Measurements from ENCODE around the gene HMG20B. TPM values are rescaled to one million over a fixed set of nuclear protein-coding genes. Genes with fewer than 3 reads are reported as not detected.
A peak's percentile ranks its signal among the peaks of the same experiment; 100 is the strongest.
"Not testable (repeated sequence)": the region's sequence is repeated elsewhere in the genome, so short reads cannot be mapped to it uniquely, and the experiment has no call there.

HMG20B gene
- total RNA-seq, 1 donor from 2014 or later: 36.6 TPM

GRCh38 chr19:3556978-3557460 is 15.7 kb upstream of the HMG20B start:
- ATAC-seq: peak; percentile 40

DNA sequence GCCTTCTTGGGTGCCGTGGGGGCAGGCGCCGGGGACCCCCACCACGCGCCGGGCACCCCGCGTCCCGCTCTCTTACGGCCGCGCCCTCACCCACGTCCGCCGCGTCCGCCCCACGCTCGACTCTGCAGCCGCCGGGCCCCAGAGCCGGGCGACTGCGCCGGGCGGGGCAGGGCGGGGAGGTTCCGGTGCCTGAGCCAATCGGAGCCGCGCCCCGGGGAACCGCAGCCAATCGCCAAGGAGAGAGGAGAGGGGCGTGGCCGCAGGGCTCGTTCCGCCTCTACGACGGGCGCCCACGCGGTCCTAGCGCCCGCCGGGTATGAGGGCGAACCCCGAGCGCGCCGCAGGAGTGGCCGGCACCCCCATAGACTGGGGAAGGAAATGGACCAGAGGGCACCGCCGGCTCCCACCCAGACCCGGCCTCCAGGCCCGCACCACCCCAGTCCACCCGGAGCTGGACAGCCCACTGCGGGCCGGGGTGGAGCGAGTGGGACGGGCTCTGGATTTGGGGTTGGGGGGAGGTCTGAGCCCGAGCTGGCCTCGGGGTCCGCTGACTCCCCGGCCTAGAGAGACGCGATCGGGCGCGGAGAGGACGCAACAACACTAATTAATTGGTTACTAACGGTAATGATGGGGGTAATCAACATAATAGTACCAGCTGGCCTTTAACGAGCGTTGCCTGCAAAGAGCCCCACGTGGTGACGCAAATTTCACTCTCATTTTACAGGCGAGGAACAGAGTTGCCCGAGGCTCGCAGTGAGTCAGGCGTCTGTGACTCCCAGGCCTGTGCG is 15.1 kb upstream of the HMG20B start, which contains the start of gene MFSD12:
Gene MFSD12 (minus strand): TSS at position 126 of the 788 bp plus-strand sequence. CDS start 183 bp downstream, outside the sequence.
- ATAC-seq: peak; percentile 95

DNA sequence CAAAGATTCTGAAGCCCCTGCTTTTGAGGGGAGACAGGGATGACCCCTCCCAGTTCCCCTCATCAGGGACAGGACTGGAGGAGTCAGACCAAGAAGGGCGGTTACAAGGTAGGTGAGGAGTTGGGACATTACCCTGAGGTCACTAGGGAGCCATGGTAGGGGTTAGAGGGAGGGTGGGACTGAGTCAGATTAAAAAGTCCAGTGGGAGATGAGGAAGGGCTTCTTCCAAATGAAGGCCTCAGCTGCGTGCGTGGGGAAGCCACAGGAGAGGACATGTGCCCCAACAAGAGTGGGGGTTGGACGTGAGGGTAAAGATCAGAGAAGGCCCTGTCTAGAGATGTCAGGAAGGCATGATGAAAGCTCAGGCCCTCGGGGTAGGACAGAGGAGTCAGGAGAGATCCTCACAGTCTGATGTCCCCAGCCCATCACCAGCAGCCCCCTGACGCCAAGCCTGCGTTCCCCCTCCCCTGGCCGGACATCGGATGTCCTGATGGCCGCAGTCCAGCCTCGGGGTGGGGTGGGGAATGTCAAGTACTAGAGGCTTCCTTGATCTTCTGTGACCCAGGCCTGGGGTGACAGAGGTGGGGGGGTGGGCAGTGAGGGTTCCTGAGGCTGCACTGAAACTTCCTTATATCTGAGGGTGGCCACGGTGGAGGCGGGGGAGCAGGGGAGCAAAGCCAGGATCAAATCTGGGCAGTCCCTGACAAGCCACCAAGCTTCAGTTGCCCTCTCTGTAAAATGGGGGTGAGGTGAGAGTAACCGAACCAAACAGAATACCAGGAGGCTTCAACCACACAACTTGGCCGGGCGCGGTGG is 8.8 kb upstream of the HMG20B start:
- no peak for ATAC-seq

- no peak for ATAC-seq
Observed at GRCh38 chr19:3565139-3565538, 7.6 kb upstream of the HMG20B start.

DNA sequence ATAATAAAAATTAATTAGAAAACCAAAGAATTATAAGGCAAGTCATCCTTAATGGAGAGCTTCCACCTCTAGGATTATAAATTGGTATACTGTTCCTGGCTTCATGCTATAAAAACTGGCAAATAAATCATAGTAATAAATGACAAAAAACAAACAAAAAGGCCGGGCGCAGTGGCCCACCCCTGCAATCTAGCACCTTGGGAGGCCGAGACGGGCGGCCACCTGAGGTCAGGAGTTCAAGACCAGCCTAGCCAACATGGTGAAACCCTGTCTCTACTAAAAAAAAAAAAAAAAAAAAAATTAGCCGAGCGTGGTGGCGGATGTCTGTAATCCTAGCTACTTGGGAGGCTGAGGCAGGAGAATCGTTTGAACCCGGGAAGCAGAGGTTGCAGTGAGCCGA is 2.7 kb upstream of the HMG20B start:
- not testable (repeated sequence) for ATAC-seq

DNA sequence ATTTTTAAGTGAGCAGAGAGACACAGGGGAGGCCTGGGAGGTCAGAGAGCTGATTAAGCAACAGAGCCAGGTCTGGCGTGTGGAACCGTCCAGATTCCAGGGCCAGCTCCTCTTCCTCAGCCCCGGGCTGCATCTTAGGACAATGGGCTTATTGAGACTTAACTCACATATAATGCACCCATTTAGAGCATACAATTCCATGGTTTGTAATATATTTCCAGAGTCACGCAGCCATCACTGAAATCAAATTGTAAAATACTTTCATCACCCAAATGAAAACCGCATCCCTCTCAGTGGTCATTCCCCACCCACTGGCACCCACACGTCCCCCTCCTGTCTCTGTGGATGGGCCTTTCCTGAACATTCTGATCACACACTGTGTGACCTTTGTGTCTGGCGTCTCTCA is 2.1 kb upstream of the HMG20B start:
- ATAC-seq: no peak

- peak; percentile 89 for ATAC-seq
Observed at GRCh38 chr19:3572132-3572854, 451 bp upstream of the HMG20B start.

- ATAC-seq: peak; percentile 6
Observed at GRCh38 chr19:3573162-3573857, 566 bp downstream of the HMG20B start.

GRCh38 chr19:3573858-3574637 is 1.3 kb downstream of the HMG20B start:
- ATAC-seq: peak; percentile 70

- ATAC-seq: no peak
Observed at GRCh38 chr19:3575260-3575741, 2.6 kb downstream of the HMG20B start.

DNA sequence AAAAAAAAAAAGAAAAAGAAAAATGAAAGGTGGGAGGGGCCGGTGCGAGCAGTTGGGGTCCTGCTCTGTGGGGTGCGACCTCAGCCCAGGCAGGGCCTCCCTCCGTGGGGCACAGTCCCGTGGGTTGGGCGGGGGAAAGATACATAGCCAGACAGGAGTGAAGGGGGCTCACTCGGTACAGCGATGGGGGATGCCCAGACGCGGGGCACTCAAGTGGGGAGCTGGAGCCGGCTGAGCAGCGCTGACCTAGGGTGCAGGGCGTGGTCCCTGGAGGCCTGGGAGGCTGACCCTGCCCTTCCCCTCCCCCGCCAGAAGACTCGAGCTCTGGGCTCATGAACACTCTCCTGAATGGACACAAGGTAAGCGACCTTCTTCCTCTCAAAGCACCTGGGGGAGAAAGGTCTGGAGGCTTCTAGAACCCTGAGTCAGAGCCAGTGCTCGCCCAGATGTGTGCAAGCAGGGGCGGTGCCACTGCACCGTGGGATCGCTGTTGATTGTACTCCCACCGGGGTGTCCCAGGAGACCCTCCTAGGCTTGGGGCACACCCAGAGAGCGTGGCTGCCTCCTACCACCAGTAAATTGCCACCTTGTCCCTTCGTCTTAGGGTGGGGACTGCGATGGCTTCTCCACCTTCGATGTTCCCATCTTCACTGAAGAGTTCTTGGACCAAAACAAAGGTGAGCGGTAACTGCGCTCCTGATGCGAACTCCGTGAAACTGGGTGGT is 3.4 kb downstream of the HMG20B start:
- ATAC-seq: no peak

DNA sequence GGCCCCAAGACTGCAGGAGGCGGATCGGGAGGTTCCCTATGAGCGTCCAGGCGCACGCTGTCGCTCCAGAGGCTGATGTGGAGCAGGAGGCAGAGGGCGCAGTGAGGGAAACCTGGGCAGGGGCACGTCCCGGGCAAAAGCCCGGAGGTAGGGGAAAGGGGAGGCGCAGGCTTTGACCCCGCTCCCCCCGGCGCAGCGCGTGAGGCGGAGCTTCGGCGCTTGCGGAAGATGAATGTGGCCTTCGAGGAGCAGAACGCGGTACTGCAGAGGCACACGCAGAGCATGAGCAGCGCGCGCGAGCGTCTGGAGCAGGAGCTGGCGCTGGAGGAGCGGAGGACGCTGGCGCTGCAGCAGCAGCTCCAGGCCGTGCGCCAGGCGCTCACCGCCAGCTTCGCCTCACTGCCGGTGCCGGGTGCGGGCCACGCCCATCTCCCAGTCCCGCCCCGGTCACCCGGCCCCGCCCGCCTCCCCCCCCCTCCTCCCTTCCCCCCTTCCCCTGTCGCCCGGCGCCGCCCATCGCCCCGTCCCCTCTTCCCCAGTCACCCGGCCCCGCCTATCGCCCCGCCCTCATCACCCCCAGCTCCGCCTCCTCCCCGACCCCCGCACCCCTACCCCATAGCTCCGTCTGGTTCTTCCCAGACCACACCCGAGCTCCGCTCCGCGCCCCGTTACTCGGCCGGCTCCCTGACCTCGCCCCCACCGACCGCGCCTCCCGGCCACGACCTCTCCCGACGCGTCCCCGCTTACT is 4.1 kb downstream of the HMG20B start:
- ATAC-seq: peak; percentile 3

GRCh38 chr19:3577723-3578344 is 5.1 kb downstream of the HMG20B start:
- ATAC-seq: peak; percentile 7

DNA sequence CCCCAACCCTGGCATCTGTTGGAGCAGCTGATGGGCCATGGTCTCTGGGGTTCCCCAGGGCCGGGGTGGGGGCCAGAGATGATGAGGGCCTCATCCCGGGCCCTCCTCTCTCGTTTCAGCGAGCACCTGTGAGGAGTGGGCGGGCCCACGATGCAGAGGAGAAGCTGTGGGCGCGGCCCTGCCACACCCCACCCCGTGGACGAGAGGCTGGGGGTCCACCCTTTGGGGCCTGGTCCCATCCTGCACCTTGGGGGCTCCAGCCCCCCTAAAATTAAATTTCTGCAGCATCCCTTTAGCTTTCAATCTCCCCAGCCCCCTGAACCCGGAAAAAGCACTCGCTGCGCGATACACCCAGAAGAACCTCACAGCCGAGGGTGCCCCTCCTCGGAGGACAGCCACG is 5.6 kb downstream of the HMG20B start:
- no peak for ATAC-seq

DNA sequence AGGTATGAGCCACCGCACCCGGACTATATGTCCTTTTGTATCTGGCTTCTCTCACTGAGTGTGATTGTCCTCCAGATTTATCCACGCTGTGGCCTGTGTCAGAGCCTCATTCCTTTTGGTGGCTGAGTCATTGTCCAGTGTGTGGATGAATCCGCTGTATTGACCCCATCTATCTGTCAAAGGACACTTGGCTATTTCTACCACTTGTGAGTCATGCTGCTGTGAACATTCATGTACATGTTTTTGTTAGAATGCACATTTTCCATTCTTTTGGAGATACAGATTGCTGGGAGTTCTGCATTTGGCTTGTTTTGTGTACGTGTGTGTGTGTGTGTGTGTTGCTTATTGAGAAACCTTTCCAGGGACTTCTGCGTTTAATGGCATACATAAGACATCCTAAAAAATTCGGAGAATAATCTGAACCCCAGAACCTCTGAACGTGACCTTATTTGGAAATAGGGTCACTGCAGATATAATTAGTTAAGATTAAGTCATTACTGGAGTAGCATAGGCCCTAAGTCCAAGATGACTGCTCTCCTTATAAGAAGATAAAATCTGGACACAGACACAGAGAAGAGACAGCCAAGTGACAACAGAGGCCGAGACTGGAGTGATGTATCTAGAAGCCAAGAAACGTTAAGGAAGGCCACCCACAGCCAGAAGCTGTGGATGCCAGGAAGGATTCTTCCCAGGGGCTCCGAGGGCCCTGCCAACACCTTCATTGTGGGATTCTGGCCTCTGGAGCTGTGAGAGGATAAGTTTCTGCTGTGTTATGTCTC is 7.6 kb downstream of the HMG20B start:
- ATAC-seq: no peak

DNA sequence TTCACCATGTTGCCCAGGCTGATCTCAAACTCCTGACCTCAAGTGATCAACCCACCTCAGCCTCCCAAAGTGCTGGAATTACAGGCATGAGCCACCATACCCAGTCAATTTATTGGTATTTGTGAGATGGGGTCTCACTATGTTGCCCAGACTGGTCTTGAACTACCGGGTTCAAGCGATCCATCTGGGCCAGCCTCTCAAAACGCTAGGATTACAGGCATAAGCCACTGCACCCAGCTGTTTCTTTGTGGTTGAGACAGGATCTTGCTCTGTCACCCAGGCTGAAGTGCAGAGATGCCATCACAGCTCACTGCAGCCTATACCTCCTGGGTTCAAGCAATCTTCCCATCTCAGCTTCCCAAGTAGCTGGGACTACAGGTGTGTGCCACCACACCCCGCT is 9.0 kb downstream of the HMG20B start:
- ATAC-seq: not testable (repeated sequence)

- not testable (repeated sequence) for ATAC-seq
Observed at GRCh38 chr19:3584036-3584802, 11.5 kb downstream of the HMG20B start.

Data from esophagus mucosa (tissue), 1 donor.